Effector CD4-positive, alpha-beta T cell (primary cell): Measurements from ENCODE around the gene ADORA2B. TPM values are rescaled to one million over a fixed set of nuclear protein-coding genes. Genes with fewer than 3 reads are reported as not detected.
"Not testable (repeated sequence)": the region's sequence is repeated elsewhere in the genome, so short reads cannot be mapped to it uniquely, and the experiment has no call there.

ENCODE experiments used
- DNase-seq: peaks from one replicate; pipeline ENCODE4 v3.0.0-alpha.2; 2020
- total RNA-seq: gene quantifications from one replicate; lab custom pipeline; 2026; lab: John Stamatoyannopoulos, UW

The ADORA2B gene
- total RNA-seq, result not detected

DNA sequence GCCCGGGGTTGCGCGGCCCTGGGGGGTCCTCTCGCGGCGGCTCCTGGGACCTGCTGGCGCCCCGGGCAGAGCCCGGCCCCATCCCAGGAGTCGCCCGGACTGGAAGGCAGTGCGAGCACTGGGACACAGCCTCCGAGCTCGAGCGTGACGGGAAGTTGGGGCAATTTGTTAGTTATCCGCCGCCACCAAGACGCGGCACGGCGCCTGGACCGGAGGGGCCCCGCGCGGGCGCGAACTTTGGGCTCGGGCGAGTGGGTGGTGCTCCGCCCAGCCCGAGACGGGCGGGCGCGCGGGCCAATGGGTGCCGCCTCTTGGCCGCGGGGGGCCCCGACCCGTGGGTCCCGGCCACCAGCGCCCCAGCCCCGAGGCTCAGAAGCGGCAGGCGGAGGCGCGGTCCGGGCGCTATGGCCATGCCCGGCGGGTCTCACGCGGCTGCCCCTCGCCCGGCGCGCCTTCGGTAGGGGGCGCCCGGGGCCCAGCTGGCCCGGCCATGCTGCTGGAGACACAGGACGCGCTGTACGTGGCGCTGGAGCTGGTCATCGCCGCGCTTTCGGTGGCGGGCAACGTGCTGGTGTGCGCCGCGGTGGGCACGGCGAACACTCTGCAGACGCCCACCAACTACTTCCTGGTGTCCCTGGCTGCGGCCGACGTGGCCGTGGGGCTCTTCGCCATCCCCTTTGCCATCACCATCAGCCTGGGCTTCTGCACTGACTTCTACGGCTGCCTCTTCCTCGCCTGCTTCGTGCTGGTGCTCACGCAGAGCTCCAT lies at the start of gene ADORA2B:
Gene ADORA2B, plus strand, starts transcription at position 372 of the 768 bp plus-strand sequence. Its CDS starts 119 bp downstream, at position 491.
- DNase-seq, result no peak

DNA sequence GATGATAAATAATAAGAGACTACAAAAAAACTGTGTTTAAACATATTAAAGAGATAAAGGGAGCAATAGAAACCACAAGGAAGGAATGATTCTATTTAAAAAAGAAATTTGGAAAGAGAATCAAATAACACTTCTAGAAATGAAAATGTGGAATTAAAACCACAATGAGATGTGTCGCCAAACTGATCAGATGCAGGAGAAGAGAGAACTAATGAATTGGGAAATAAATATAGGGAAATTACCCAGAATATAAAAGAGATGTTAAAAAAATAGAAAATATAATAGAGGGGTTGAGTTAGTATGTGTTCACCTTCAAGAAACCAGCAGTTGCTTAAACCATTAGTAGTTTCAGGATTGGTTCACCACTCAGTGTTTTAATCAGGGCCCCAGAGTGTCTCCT lies 48.7 kb upstream of the ADORA2B start:
- DNase-seq, result no peak

DNA sequence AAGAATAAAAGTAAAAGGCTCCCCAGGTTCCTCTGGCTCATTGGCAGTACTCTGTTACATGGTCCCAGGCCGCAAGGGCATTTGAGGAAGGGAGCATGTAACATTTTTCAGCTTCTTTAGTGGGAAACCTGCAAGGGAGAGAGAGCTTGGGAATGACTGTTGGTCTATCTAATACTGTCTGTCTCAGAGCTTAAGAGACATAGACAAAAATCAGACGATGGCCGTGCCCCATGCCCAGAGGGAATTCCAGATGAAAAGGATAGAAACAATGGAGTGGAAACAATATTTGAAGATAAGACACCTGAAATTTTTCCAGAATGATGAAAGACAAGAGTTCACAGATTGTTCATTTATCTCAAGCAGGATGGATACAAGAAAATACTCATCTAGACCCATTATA lies 48.1 kb upstream of the ADORA2B start:
- DNase-seq, result no peak

DNA sequence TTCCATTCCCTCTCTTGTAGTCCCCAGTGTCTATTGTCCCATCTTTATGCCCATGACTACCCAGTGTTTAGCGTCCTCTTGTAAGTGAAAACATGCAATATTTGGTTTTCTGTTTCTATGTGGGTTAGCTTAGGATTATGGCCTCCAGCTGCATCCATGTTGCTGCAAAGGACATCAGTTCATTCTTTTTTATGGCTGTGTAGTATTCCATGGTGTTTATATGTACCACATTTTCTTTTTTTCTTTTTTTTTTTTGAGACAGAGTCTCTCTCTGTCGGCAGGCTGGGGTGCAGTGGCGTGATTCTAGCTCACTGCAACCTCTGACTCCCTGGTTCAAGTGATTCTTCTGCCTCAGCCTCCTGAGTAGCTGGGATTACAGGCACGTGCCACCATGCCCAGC lies 45.3 kb upstream of the ADORA2B start:
- DNase-seq, result not testable (repeated sequence)

DNA sequence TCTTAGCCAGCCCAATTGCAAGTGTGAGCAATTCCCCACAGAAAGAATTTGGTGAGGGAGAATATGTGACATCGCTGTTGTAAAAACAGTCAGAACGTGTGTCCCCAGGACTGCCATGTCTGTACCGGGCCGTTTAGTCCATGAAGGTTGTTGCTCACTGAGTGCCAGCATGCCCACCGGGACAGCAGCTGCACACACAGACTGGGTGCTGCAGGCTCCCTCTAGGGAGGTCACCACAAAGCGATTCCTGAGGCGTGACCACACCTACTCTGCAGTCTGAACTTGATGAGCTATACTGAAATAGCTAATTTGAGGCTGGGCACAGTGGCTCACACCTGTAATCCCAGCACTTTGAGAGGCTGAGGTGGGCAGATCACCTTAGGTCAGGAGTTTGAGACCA lies 44.1 kb upstream of the ADORA2B start:
- no peak for DNase-seq

DNA sequence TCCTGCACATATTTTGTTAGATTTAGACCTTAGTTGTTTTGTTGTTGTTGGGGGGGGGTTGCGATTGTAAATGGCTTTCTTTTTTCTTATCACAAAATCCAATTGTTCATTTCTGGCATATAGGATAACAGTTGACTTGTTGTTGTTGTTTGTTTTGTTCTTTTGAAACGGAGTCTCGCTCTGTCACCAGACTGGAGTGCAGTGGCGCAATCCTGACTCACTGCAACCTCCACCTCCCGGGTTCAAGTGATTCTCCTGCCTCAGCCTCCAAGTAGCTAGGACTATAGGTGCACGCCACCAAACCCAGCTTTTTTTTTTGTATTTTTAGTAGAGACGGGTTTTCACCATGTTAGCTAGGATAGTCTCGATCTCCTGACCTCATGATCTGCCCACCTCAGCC lies 39.7 kb upstream of the ADORA2B start:
- not testable (repeated sequence) for DNase-seq

DNA sequence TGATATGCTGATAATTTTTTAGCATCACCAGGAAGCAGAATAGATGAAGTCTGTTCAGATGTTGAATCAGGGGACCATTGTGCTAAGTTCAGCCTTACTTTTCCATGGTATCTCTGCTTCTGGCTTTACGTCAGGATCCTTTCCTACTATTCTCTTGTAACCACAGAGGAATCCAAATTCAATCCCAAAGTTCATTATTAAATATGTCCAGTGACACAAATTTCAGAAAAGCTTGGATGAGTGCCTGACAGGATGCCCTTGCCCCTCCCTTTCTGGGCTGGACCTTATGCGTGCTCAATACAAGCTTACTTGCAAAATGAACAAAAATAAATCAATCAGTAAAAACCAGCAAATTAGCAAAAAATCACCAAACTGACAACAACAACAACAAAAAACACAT lies 37.6 kb upstream of the ADORA2B start:
- no peak for DNase-seq

DNA sequence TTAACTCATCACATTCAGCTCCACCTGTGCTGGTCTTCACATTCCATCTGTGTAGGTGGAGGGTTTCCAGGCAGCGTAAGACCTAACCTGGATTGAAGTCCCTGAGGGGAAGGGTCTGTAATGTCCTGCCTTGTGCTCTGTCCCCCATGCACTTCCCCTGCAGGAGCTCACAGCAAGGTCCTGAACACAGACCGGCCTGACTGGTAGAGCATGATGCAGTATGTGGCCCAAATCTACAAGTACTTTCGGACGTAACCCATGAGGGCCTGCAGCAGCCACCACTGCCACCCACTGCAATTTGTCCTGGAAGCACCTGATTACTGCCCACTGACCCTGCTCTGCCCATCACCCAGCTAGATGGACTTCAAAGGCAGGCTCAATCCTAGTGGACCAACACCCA lies 36.6 kb upstream of the ADORA2B start:
- DNase-seq, result no peak

DNA sequence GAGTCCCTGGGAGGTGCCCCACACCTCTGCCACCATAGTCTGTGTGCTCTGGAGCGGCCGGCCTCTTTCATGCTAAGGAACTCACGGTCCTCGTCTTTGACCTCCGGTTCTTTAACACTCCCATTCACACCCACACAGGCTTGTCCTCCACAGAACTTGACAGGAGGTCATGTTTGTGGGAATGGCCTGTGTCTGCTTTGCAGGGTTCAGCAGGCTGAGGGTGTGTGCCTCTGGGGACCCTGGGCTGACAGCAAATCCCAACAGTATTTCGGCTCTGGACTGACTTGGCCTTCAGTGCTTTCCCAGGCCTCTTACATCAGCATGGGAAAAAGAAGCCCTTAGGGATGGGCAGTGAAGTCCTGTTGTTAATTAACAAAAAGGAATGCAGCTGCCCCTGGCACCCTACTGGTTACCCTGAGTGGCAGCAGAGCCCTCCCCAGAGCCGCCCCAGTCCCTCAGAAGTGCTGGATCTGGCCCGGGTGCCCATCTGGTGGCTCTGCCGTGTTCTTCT lies 35.4 kb upstream of the ADORA2B start:
- no peak for DNase-seq

DNA sequence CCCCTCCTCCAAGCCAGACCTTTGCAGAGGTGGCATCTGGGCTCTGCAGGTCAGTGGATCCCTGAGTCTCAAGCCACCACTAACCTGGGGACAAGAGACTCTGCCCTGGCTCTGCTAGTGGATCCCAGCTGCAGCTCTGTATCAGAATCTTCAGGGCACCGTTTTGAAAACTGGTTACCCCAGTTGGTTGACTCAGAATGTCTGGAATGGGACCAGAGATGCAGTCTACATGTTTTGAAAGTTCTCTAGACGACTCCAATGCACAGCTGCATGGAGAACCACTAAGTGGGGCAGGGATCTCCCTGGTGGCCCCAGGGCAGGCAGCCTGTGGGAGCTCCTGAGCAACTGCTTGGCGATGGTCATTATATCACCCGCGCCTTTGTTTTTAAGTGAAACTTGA lies 34.1 kb upstream of the ADORA2B start:
- DNase-seq, result no peak

DNA sequence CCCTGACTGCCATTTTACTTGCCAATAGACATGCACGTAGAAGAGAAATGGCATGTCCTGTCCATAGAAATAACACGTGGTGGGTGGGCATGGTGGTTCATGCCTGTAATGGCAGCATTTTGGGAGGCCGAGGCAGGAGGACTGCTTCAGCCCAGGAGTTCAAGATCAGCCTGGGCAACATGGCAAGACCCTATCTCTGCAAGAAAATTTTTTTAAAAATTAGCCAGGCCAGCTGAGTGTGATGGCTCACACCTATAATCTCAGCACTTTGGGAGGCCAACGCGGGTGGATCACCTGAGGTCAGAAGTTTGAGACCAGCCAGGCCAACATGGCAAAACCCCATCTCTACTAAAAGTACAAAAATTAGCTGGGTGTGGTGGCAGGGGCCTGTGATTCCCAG lies 33.2 kb upstream of the ADORA2B start:
- DNase-seq, result not testable (repeated sequence)

DNA sequence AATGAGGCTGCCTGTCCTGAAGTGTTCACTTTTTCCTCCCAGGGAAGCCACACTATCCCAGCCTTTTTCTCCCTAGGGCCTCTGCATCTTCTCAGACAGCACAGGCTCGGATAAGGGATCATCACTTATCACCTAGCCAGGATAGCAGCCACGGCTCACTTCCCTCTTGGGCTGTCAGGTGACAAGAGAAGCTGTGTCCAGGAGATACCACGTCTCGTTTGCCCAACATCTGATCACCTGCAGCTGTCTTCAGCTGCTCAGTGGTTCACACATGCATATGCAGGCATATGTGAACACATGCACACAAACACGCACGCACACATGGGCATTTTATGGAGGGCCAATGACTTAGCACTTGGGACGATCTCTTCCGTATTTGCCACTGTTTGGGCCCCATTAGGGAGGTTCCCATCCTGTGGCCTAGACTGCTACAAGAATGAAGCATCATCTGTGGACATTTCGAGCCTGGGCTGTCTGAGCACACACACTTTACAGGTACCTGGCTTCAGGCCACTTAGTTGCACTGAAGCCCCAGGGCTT lies 32.4 kb upstream of the ADORA2B start:
- no peak for DNase-seq

DNA sequence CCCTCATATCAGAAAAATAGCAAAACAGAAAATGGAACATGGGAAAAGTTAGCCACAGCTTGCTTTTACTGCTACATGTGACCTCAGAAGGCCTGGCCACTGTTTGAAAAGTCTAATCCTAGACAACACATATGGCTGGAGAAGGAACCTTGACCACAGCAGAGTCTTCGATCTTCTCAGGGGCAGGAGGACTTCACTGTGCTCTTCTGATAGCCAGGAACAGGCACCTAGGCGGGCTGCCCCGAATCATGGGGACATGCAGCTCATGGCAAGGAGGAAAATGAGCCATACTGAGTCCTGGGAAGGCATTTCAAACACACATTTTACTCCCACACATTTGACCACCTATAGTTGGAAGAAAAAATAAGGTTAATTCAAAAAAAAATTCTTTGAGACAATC lies 31.1 kb upstream of the ADORA2B start:
- DNase-seq, result no peak

DNA sequence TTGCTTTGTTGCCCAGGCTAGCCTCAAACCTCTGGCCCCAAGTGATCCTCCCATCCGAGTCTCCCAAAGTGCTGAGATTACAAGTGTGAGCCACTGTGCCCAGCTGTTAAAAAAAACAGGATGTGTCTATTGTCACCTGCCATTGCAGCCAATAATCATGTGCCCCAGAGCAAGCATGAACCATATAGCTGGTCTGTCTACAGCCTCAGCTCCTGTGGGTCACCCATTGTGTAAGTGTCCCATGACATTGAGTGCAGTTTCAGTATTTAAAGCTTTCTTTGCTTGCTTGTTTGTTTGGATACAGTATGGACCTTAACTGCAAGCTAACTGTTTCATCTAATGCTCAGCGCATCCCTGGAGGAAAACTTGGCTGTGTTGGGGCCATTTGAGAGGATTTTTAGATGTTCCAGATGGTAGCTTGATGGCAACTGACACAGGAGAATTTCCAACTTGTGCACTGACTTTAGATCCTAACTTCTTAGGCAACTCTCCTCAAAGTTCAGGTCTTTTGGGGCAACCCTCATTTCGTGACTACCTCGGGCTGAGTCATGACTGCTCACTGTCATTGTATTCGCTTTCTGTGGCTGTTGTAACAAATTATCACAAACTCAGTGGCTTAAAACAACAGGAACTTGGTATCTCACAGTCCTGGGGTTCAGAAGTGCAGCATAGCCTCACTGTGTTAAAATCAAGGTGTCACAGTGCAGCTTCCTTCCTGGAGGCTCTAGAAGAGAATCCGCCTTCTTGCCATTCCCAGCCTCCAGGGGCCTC lies 30.3 kb upstream of the ADORA2B start:
- DNase-seq, result no peak

DNA sequence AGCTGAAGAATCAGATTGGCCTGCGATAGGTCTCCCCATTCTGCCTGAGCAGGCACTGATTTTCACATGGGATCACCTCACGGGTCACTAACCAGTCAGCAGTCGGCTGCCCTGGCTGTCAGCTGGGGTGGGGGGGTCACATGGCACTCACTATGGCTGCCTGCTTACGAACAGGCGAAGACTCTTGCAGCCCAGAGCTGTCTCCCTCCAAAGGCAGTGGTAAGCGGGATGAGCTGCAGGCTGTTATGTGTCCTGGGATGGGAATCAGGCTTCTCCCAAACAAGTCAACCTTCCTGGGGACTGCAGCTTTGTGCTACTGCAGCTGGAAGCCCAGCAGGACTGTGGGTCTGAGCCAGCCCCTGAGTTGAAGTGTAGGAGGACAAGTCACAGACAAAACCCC lies 29.0 kb upstream of the ADORA2B start:
- DNase-seq, result no peak

DNA sequence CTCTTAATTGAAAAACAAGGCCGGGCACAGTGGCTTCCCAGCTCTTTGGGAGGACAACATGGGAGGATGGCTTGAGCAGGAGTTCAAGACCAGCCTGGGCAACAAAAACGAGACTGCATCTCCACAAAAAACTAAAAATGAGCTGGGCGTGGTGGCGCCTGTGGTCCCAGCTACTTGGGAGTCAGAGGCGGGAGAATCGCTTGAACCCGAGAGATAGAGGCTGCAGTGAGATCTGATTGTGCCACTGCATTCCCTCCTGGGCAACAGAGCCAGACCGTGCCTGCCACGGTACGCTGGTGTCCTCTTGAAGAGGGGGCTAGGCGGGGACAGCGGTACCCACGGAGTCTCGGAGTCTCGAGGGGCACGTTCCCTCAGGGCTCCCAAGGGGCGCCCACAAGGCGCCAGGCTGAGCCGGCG lies 27.9 kb upstream of the ADORA2B start:
- DNase-seq, result no peak

DNA sequence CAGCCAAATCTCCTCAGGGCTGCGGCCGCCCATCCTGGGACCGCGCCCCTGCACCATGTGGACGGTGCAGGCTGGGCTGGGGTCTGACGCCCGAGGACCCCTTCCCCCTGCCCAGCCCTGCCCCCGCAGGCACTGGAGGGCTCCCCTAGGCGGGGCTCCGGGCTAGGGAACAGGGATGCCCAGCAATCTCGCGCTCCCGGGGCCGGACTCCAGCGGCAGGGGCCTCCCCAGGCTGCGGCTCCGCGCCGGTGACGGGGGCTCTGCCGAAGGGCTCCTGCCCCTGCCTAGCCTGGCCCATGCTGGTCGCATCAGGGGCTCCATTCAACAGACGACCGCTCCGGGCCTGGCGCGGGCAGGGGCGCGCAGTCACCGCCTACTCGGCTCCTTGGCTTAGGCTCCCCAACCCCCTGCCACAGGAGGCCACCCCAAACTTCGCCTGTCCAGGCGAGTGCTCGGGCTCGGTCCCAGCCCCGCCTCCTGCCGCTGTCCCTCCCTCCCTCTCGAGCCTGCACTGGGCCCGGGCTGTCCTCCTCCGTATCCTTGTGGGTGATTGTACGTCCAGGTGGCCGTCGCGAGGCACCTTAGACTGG lies 27.4 kb upstream of the ADORA2B start:
- DNase-seq, result no peak

DNA sequence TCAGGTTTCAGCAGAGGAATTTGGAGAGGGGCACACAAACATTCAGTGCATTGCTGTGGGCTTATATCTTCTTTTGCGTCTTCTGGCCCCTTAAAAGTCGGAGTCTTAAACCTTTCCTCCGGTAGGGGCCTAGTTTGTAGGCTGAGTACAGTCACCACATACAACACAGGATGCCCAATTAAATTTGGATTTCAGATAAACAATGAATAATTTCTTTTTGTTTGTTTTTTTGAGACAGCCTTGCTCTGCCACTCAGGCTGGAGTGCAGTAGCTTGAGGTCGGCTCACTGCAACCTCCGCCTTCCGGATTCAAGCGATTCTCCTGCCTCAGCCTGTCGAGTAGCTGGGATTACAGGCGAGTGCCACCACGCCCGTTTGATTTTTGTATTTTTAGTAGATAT lies 26.7 kb upstream of the ADORA2B start:
- no peak for DNase-seq

DNA sequence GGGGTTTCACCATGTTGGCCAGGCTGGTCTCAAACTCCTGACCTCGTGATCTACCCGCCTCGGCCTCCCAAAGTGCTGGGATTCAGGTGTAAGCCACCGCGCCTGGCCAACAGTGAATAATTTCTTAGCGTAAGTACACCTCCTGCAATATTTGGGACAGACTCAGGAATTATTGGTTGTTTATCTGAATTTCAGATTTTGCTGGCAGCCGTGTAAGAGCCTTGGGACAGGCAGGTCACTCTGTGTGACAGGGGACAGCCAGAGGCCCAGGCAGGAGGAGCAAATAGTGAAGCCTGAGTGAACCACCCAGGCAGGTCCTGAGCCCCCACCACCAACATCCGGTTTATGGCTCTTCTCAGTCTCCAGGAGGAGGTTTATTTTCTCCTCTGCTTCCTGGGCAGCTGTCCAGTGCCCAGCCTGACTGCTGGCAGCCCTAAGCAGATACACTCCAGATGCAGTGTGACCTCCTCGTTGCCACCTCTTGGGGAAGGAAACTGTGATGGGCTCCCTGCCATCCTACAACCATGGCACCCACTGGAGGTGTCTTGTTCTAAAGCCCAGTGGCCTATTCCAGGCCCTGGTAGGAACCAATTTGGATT lies 26.2 kb upstream of the ADORA2B start:
- no peak for DNase-seq

DNA sequence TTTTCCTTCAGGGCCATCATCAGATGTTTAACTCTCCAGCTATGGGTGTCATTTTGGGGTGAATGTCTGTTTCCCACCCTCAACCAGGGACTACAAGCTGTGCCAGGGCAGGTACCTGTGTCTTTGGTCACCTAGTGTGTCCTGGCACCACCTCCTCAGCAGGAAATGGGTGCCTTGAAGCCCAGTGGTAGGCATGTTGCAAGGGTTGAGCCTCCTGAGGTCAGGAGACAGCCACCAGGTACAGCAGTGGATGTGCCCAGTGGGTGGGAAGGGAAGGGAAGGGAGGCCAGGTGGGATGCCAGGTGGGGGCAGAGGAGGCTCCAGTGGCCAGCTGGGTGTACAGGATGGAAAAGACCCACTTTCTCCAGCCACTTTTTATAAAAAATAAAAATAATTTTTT lies 25.5 kb upstream of the ADORA2B start:
- no peak for DNase-seq

DNA sequence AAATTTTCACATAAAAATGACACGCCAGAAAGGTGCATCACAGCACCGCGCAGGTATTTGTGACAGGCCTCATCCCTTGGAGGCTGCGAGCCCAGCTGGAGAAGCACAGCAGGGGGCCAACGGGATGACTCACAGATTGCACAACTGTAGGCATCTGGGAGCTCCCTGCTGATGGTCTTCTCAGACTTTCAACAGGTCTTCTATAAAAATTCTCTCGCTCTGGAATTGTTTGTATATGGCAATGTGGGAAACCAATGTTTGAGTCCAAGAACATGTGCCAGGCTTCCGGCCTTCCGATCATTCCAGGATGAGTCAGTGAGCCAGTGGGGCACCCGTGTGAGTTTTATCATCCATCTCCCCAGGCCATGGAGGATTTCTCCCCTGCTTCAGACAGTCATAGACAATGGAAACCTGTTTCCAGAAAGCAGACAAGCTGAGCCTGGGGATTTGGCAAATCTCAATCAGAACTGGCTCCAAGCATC lies 24.1 kb upstream of the ADORA2B start:
- DNase-seq, result no peak

DNA sequence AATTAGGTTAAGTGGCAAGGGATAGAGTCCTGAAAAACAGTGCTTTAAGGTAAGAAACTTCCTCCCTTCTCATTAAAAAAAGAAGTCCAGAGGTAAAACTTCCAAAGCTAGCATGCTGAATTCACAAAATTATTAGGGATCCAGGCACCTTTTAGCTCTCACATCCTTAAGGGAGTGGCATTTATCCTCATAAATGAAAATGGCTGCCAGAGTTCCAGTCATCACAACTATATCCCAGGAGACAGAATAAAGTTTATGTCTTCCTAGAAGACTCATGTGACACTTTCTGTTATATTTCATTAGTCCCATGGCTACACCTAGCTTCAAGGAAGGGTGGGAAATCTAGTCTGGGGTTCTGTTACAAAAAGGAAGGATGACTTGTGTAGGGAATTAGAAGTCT lies 23.3 kb upstream of the ADORA2B start:
- no peak for DNase-seq

DNA sequence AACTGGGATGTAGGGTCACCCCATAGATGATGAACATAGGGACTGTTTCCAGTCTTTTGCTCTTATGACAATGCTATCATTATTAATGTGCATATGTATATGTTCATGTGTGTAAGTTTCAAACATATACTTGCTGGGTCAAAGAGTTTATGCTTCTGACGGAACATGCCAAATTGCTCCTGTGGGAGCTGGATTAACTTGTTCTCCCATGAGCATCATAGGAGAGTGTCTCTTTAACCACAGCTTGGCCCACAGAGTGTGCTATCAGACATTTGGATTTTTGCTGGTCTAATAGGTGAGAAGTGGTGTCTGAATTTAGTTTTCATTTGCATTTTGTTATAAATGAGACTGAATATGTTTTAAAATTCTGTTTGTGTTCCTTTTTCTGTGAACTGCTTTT lies 22.3 kb upstream of the ADORA2B start:
- DNase-seq, result no peak
